CD4-positive, alpha-beta T cell treated with Interleukin-6 at 100 ng/mL for 8 hours (primary cell): ENCODE data around the gene NABP2.

ENCODE experiments used
- DNase-seq: peaks from one replicate; pipeline ENCODE4 v3.0.0-alpha.2; 2020; ENCODE audit warnings: mixed read lengths, low spot score

Gene NABP2

DNA sequence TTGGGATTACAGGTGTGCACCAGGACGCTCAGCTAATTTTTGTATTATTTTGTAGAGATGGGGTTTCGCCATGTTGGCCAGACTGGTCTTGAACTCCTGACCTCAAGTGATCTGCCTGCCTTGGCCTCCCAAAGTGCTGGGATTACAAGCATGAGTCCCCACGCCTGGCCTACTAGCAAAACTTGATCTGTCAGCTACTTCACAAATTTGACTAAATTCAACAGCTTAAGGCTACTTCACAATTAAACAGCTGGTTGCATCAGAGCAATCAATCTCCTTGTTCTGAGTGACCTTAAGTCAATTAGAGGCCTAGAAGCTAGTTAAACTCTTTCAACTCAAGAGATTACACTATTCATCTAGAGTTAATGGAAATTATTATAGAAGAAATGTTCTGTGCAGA lies 54.8 kb downstream of the NABP2 start:
- DNase-seq = no peak
